Measurements from ENCODE around the gene SYNE1. TPM values are rescaled to one million over a fixed set of nuclear protein-coding genes. Genes with fewer than 3 reads are reported as not detected.

SYNE1 gene
- total RNA-seq, 1 experiment from 2014 or later, result 6.5 TPM

DNA sequence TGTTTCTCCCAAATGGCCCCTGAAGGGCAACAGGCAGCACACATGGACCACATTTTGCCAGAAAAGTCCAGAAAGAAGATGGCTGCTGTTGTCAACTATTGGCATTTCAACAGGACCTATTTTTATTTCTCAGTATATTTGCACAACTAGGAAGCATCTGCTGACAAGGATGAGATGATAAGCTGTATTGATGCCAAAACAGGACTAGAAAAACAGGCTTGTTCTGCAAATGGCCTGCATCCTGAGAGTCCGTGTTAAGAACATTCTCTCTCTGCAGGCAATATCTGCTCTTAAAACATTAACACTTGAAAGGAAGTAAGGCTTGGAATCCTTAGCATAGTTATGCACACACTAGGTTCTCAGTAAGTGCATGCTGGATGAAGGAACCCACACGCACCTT lies 546.0 kb downstream of the SYNE1 start:
- DNase-seq (ENCODE audit: low spot score) (no peak), ATAC-seq (no peak)
- ChIA-PET CTCF (interaction anchor here (1.0 kb wide), 1 partner anchor 12 kb away, joined by 5 read pairs; no protein-coding TSS in a partner anchor), POLR2A (no interaction called here)
- H3K9me3 Mint-ChIP-seq, result peaks cover 4% of the 10 kb centered on the region; the same call in 1 of the 2 replicates
- H3K27me3 Mint-ChIP-seq (ENCODE audit: low read depth), result no peaks in the 10 kb centered on the region
- no peak overlapping the region for H3K27ac Mint-ChIP-seq
- no peaks in the 10 kb centered on the region for H3K36me3 Mint-ChIP-seq
- TF ChIP-seq IRF2 (CRISPR knock-in tag; IDR thresholded peaks at IDR 0.05; ENCODE audit: borderline replicate concordance, low read depth) (no peak), TP53 (CRISPR knock-in tag; IDR thresholded peaks at IDR 0.05) (no peak), NR3C1 (CRISPR knock-in tag; conservative IDR thresholded peaks at IDR 0.05; ENCODE audit: low read depth) (no peak), SOX15 (CRISPR knock-in tag; IDR thresholded peaks at IDR 0.05) (no peak), TEAD4 (CRISPR knock-in tag; IDR thresholded peaks at IDR 0.05) (no peak), OVOL2 (CRISPR knock-in tag; IDR thresholded peaks at IDR 0.05; ENCODE audit: borderline replicate concordance) (no peak), EMX1 (CRISPR knock-in tag; IDR thresholded peaks at IDR 0.05) (no peak), HMGA2 (CRISPR knock-in tag; IDR thresholded peaks at IDR 0.05) (no peak), TEAD1 (CRISPR knock-in tag; IDR thresholded peaks at IDR 0.05) (no peak), NR1H2 (CRISPR knock-in tag; IDR thresholded peaks at IDR 0.05) (no peak)
- TF ChIP-seq, protein P1, sequence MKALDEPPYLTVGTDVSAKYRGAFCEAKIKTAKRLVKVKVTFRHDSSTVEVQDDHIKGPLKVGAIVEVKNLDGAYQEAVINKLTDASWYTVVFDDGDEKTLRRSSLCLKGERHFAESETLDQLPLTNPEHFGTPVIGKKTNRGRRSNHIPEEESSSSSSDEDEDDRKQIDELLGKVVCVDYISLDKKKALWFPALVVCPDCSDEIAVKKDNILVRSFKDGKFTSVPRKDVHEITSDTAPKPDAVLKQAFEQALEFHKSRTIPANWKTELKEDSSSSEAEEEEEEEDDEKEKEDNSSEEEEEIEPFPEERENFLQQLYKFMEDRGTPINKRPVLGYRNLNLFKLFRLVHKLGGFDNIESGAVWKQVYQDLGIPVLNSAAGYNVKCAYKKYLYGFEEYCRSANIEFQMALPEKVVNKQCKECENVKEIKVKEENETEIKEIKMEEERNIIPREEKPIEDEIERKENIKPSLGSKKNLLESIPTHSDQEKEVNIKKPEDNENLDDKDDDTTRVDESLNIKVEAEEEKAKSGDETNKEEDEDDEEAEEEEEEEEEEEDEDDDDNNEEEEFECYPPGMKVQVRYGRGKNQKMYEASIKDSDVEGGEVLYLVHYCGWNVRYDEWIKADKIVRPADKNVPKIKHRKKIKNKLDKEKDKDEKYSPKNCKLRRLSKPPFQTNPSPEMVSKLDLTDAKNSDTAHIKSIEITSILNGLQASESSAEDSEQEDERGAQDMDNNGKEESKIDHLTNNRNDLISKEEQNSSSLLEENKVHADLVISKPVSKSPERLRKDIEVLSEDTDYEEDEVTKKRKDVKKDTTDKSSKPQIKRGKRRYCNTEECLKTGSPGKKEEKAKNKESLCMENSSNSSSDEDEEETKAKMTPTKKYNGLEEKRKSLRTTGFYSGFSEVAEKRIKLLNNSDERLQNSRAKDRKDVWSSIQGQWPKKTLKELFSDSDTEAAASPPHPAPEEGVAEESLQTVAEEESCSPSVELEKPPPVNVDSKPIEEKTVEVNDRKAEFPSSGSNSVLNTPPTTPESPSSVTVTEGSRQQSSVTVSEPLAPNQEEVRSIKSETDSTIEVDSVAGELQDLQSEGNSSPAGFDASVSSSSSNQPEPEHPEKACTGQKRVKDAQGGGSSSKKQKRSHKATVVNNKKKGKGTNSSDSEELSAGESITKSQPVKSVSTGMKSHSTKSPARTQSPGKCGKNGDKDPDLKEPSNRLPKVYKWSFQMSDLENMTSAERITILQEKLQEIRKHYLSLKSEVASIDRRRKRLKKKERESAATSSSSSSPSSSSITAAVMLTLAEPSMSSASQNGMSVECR (CRISPR knock-in tag; IDR thresholded peaks at IDR 0.05; ENCODE audit: borderline replicate concordance), result no peak
- TF ChIP-seq, protein P2, sequence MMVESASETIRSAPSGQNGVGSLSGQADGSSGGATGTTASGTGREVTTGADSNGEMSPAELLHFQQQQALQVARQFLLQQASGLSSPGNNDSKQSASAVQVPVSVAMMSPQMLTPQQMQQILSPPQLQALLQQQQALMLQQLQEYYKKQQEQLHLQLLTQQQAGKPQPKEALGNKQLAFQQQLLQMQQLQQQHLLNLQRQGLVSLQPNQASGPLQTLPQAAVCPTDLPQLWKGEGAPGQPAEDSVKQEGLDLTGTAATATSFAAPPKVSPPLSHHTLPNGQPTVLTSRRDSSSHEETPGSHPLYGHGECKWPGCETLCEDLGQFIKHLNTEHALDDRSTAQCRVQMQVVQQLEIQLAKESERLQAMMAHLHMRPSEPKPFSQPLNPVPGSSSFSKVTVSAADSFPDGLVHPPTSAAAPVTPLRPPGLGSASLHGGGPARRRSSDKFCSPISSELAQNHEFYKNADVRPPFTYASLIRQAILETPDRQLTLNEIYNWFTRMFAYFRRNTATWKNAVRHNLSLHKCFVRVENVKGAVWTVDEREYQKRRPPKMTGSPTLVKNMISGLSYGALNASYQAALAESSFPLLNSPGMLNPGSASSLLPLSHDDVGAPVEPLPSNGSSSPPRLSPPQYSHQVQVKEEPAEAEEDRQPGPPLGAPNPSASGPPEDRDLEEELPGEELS (CRISPR knock-in tag; IDR thresholded peaks at IDR 0.05), result no peak
- TF ChIP-seq, protein P3, sequence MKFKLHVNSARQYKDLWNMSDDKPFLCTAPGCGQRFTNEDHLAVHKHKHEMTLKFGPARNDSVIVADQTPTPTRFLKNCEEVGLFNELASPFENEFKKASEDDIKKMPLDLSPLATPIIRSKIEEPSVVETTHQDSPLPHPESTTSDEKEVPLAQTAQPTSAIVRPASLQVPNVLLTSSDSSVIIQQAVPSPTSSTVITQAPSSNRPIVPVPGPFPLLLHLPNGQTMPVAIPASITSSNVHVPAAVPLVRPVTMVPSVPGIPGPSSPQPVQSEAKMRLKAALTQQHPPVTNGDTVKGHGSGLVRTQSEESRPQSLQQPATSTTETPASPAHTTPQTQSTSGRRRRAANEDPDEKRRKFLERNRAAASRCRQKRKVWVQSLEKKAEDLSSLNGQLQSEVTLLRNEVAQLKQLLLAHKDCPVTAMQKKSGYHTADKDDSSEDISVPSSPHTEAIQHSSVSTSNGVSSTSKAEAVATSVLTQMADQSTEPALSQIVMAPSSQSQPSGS (CRISPR knock-in tag; IDR thresholded peaks at IDR 0.05; ENCODE audit: borderline replicate concordance, low read depth), result no peak
- TF ChIP-seq, protein P4, sequence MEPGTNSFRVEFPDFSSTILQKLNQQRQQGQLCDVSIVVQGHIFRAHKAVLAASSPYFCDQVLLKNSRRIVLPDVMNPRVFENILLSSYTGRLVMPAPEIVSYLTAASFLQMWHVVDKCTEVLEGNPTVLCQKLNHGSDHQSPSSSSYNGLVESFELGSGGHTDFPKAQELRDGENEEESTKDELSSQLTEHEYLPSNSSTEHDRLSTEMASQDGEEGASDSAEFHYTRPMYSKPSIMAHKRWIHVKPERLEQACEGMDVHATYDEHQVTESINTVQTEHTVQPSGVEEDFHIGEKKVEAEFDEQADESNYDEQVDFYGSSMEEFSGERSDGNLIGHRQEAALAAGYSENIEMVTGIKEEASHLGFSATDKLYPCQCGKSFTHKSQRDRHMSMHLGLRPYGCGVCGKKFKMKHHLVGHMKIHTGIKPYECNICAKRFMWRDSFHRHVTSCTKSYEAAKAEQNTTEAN (CRISPR knock-in tag; IDR thresholded peaks at IDR 0.05), result no peak
- H3K4me3 Mint-ChIP-seq, result no peak overlapping the region
- H3K4me1 Mint-ChIP-seq, result peaks cover 19% of the 10 kb centered on the region

DNA sequence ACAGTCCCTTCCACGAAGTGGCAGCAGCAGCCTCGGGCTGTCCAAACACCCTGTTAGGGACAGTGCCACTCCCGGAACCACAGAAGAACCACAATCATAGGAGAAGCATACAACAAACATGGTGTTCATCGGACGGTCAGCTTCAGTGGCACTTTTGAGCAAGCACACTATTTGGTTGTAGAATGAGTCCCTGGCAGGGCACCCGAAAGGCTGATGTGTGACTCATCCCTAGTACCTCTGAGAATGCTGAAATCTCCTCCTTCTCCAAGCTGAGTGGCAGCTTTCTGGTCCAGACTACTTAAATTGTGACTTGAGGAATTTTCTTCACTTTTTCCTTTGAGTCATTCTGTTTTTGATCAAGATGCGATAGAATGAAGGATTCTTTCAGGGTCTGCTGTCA lies 547.2 kb downstream of the SYNE1 start:
- Mint-ChIP-seq H3K4me1 (peaks cover 15% of the 10 kb centered on the region), H3K9me3 (peaks cover 4% of the 10 kb centered on the region; the same call in 1 of the 2 replicates), H3K36me3 (no peaks in the 10 kb centered on the region), H3K4me3 (no peak overlapping the region), H3K27ac (no peak overlapping the region), H3K27me3 (ENCODE audit: low read depth) (no peaks in the 10 kb centered on the region)
- ChIA-PET POLR2A (no interaction called here), CTCF (no interaction called here)
- TF ChIP-seq TCF7 (CRISPR knock-in tag; IDR thresholded peaks at IDR 0.05; ENCODE audit: low read depth) (no peak), ZNF317 (CRISPR knock-in tag; IDR thresholded peaks at IDR 0.05; ENCODE audit: borderline replicate concordance, low read depth) (no peak), TEAD1 (CRISPR knock-in tag; IDR thresholded peaks at IDR 0.05) (no peak)
- ATAC-seq, result no peak
- DNase-seq (ENCODE audit: low spot score), result no peak

All from WTC11 (cell line).